Uterus (tissue), 2 donors: ENCODE results near the gene RNF183.

Source experiments
- CTCF ChIP-seq, 4 experiments: fragments of 200-600 bp in 2 of 4; fragments of 450-650 bp in 2 of 4; sonication (generic) in 2 of 4; IDR thresholded peaks; one replicate each; pipeline ENCODE4 v1.5.1; 2016 to 2019; ENCODE audit warnings: antibody characterized with exemption in 4 of 4, mild to moderate bottlenecking in 2 of 4, moderate library complexity in 1 of 4
- POLR2A ChIP-seq, 2 donors: fragments of 450-650 bp; IDR thresholded peaks; one replicate each; pipeline ENCODE4 v1.6.1; 2016; ENCODE audit warnings: antibody characterized with exemption in 2 of 2, mild to moderate bottlenecking in 1 of 2, moderate library complexity in 1 of 2

- TF ChIP-seq CTCF (IDR thresholded peaks at IDR 0.05): no peak
- TF ChIP-seq POLR2A (IDR thresholded peaks at IDR 0.05): no peak
Observed at GRCh38 chr9:113348437-113348836, 45.3 kb upstream of the RNF183 start.
